Measurements from ENCODE around the gene PAX2. TPM values are rescaled to one million over a fixed set of nuclear protein-coding genes. Genes with fewer than 3 reads are reported as not detected.

Gene PAX2
- total RNA-seq (2013): not detected
- polyA plus RNA-seq (not detected), polyA minus RNA-seq (not detected in 2 replicates), total RNA-seq (0 to 0.58 (median 0.08) reads per million in 11 experiments)

DNA sequence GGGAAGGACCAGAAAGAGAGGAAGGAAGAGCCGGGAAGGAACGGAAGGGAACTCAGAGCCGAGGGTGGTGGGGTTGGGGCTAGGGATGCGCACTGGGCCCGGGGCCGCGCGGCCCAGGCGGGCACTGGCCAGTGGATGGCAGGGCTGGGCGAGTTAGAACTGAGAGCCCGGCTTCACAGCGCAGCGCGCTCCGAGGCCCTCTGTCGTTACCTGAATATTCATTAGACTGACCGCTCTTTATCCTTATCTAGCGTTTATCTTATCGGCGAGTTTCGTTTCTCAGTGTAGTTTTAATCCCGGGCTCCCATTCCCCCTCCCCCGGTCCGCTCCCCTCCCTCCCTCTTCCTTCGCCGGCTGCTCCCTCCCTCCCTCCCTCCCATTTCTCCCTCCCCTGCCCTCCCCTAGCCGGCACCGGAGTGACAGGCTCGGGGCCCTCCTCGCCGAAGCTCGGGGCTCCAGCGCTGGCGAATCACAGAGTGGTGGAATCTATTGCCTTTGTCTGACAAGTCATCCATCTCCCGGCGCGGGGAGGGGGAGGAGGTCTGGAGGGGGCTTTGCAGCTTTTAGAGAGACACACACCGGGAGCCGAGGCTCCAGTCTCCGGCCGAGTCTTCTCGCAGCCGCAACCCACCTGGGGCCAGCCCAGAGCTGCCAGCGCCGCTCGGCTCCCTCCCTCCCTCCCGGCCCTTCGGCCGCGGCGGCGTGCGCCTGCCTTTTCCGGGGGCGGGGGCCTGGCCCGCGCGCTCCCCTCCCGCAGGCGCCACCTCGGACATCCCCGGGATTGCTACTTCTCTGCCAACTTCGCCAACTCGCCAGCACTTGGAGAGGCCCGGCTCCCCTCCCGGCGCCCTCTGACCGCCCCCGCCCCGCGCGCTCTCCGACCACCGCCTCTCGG, at the start of gene PAX2:
TSS of gene PAX2 (plus strand) at position 596 of the 895 bp plus-strand sequence. CDS start 679 bp downstream, outside the sequence.
- peaks cover 7% of the 10 kb centered on the region for H3K4me1 Mint-ChIP-seq

DNA sequence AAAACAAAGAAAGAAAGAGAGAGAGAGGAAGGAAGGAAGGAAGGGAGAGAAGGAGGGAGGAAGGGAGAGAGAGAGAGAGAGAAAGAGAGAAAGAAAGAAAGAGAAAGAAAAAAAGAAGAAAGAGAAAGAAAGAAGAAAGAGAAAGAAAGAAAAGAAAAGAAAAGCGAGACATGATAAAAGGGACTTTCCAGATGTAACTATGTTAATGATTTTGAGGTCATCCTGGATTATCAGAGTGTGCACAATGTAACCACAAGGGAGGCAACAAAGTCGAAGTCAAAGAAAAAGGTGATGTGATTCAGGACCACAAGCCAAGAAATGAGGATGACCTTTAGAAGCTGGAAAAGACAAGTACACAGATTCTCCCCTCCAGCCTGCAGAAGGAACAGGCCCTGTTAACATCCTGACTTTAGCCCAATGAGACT, 48.9 kb upstream of the PAX2 start:
- Mint-ChIP-seq H3K27ac (no peak overlapping the region), H3K9me3 (peaks cover 0 to 4% (median 0%) of the 10 kb centered on the region in 7 donors), H3K4me1 (peaks cover 4% of the 10 kb centered on the region), H3K27me3 (ENCODE audit: low read depth in 3 of 3) (peaks cover 9 to 31% (median 29%) of the 10 kb centered on the region in 3 donors), H3K36me3 (no peaks in the 10 kb centered on the region), H3K4me3 (no peak overlapping the region)
- Histone ChIP-seq H3K9ac (ENCODE audit: insufficient read depth, low read length, poor library complexity, severe bottlenecking) (no peak overlapping the region), H3K36me3 (replicated peaks in 1 of 2; ENCODE audit: control insufficient read depth in 1 of 2, insufficient read depth in 2 of 2, low read length in 2 of 2) (no peaks in the 10 kb centered on the region), H3K4me3 (replicated peaks in 1 of 3; ENCODE audit: low read depth in 2 of 3, low read length in 3 of 3) (no peak overlapping the region), H3K79me2 (ENCODE audit: insufficient read depth, low read length) (no peaks in the 10 kb centered on the region), H4K20me1 (ENCODE audit: insufficient read depth, low read length) (no peaks in the 10 kb centered on the region), H3K27ac (ENCODE audit: low read depth in 1 of 2, low read length in 2 of 2) (no peak overlapping the region), H3K4me2 (replicated peaks; ENCODE audit: extremely low read depth, low read length, poor library complexity, severe bottlenecking) (no peak overlapping the region), H3K27me3 (ENCODE audit: control insufficient read depth in 2 of 2, insufficient read depth in 2 of 2, low read length in 2 of 2) (peaks cover 18 to 23% of the 10 kb centered on the region in 2 donors), H2AFZ (ENCODE audit: insufficient read depth, low read depth, low read length, poor library complexity, severe bottlenecking) (no peak overlapping the region), H3K9me3 (replicated peaks in 1 of 2; ENCODE audit: control insufficient read depth in 1 of 2, insufficient read depth in 1 of 2, low read length in 2 of 2) (no peaks in the 10 kb centered on the region), H3K4me1 (ENCODE audit: control insufficient read depth in 1 of 2, insufficient read depth in 2 of 2, low read length in 2 of 2) (peaks cover 5 to 7% of the 10 kb centered on the region in 2 donors)
- 89% methylated on average over 1 of the region's 2 CpGs for WGBS (ENCODE audit: insufficient coverage)
- no peak for DNase-seq
- intact Hi-C loops (cut with micrococcal nuclease): no loop called here
- TF ChIP-seq, protein P1, sequence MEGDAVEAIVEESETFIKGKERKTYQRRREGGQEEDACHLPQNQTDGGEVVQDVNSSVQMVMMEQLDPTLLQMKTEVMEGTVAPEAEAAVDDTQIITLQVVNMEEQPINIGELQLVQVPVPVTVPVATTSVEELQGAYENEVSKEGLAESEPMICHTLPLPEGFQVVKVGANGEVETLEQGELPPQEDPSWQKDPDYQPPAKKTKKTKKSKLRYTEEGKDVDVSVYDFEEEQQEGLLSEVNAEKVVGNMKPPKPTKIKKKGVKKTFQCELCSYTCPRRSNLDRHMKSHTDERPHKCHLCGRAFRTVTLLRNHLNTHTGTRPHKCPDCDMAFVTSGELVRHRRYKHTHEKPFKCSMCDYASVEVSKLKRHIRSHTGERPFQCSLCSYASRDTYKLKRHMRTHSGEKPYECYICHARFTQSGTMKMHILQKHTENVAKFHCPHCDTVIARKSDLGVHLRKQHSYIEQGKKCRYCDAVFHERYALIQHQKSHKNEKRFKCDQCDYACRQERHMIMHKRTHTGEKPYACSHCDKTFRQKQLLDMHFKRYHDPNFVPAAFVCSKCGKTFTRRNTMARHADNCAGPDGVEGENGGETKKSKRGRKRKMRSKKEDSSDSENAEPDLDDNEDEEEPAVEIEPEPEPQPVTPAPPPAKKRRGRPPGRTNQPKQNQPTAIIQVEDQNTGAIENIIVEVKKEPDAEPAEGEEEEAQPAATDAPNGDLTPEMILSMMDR (IDR thresholded peaks at IDR 0.05): no peak

More for the DNA sequence above, at the start of gene PAX2:
- Histone ChIP-seq H3K9ac (ENCODE audit: insufficient read depth, low read length, poor library complexity, severe bottlenecking) (no peak within 1 kb of the TSS), H3K79me2 (ENCODE audit: insufficient read depth, low read length) (no peaks in the 10 kb centered on the region), H3K4me3 (replicated peaks in 1 of 3; ENCODE audit: low read depth in 2 of 3, low read length in 3 of 3) (no peak within 1 kb of the TSS), H3K36me3 (replicated peaks in 1 of 2; ENCODE audit: control insufficient read depth in 1 of 2, insufficient read depth in 2 of 2, low read length in 2 of 2) (no peaks in the 10 kb centered on the region), H3K9me3 (replicated peaks in 1 of 2; ENCODE audit: control insufficient read depth in 1 of 2, insufficient read depth in 1 of 2, low read length in 2 of 2) (peaks cover 0 to 39% of the 10 kb centered on the region in 2 donors), H3K4me2 (replicated peaks; ENCODE audit: extremely low read depth, low read length, poor library complexity, severe bottlenecking) (no peak within 1 kb of the TSS), H3K27me3 (ENCODE audit: control insufficient read depth in 2 of 2, insufficient read depth in 2 of 2, low read length in 2 of 2) (peaks cover 86 to 93% of the 10 kb centered on the region in 2 donors), H2AFZ (ENCODE audit: insufficient read depth, low read depth, low read length, poor library complexity, severe bottlenecking) (no peak within 1 kb of the TSS), H3K27ac (ENCODE audit: low read depth in 1 of 2, low read length in 2 of 2) (no peak within 1 kb of the TSS), H3K4me1 (ENCODE audit: control insufficient read depth in 1 of 2, insufficient read depth in 2 of 2, low read length in 2 of 2) (no peaks in the 10 kb centered on the region), H4K20me1 (ENCODE audit: insufficient read depth, low read length) (no peaks in the 10 kb centered on the region)
- H3K27ac Mint-ChIP-seq: no peak within 1 kb of the TSS
- under 1% methylated on average over 58 of the region's 75 CpGs for WGBS (ENCODE audit: insufficient coverage)
- peak within 1 kb of the TSS in 1 of 2 donors; percentile 81 for H3K4me3 Mint-ChIP-seq
- TF ChIP-seq, protein P1 (IDR thresholded peaks at IDR 0.05): no peak
- peaks cover 0 to 31% (median 7%) of the 10 kb centered on the region in 7 donors for H3K9me3 Mint-ChIP-seq
- intact Hi-C loops (cut with micrococcal nuclease): loop anchor here in 1 of 2 donors (10.0 kb wide), 1 partner anchor 80 kb away; no protein-coding TSS in a partner anchor
- H3K27me3 Mint-ChIP-seq (ENCODE audit: low read depth in 3 of 3): peaks cover 90 to 99% (median 94%) of the 10 kb centered on the region in 3 donors
- DNase-seq: no peak
- H3K36me3 Mint-ChIP-seq: peaks cover 0 to 10% of the 10 kb centered on the region in 2 donors

Measured in CD14-positive monocyte (primary cell).